Neural progenitor cell (in vitro differentiated cells): ENCODE data around the gene TMPRSS6. TPM values are rescaled to one million over a fixed set of nuclear protein-coding genes. Genes with fewer than 3 reads are reported as not detected.
"Not testable (repeated sequence)": the region's sequence is repeated elsewhere in the genome, so short reads cannot be mapped to it uniquely, and the experiment has no call there.

Source experiments
- DNase-seq: peaks from one replicate; pipeline ENCODE4 v3.0.0-alpha.2; 2016; ENCODE audit warnings: low spot score
- H2AFZ ChIP-seq: fragments of 200-600 bp; sonication (generic); replicated peaks from 2 replicates; pipeline ENCODE4 v1.6.1; 2016; ENCODE audit warnings: antibody characterized with exemption
- H3F3A ChIP-seq: fragments of 200-600 bp; sonication (generic); 2 replicates; pipeline ENCODE4 v1.6.1; 2016; ENCODE audit warnings: antibody characterized with exemption, low read depth
- H3K27ac ChIP-seq: fragments of 200-600 bp; sonication (generic); 2 replicates; pipeline ENCODE4 v1.5.1; 2016; ENCODE audit warnings: mild to moderate bottlenecking
- H3K27me3 ChIP-seq: fragments of 200-600 bp; sonication (generic); 2 replicates; pipeline ENCODE4 v1.6.1; 2016; ENCODE audit warnings: mild to moderate bottlenecking, moderate library complexity
- H3K36me3 ChIP-seq: fragments of 200-600 bp; sonication (generic); 2 replicates; pipeline ENCODE4 v1.5.1; 2016
- H3K4me1 ChIP-seq: fragments of 200-600 bp; sonication (generic); 2 replicates; pipeline ENCODE4 v1.6.1; 2016; ENCODE audit warnings: mixed run types
- H3K4me2 ChIP-seq: fragments of 200-600 bp; sonication (generic); 2 replicates; pipeline ENCODE4 v1.6.1; 2016
- H3K4me3 ChIP-seq: fragments of 200-600 bp; sonication (generic); 2 replicates; pipeline ENCODE4 v1.5.1; 2016
- H3K79me2 ChIP-seq: fragments of 200-600 bp; sonication (generic); 2 replicates; pipeline ENCODE4 v1.6.1; 2016; ENCODE audit warnings: low read depth
- H3K9ac ChIP-seq: fragments of 200-600 bp; sonication (generic); 2 replicates; pipeline ENCODE4 v1.6.1; 2016
- H3K9me3 ChIP-seq: fragments of 200-600 bp; sonication (generic); 2 replicates; pipeline ENCODE4 v1.5.1; 2016; ENCODE audit warnings: low read depth
- H4K20me1 ChIP-seq: fragments of 200-600 bp; sonication (generic); 2 replicates; pipeline ENCODE4 v1.6.1; 2016; ENCODE audit warnings: low read depth
- H3K27ac Mint-ChIP-seq: 3 replicates; pipeline ENCODE4 v1.8.0; 2021; ENCODE audit warnings: mixed read lengths
- H3K27me3 Mint-ChIP-seq: 2 replicates; pipeline ENCODE4 v1.8.0; 2022; ENCODE audit warnings: low read depth, mild to moderate bottlenecking, inconsistent platforms, moderate library complexity, mixed read lengths; ENCODE audit not compliant: insufficient read depth
- H3K36me3 Mint-ChIP-seq: 3 replicates; pipeline ENCODE4 v1.8.0; 2021; ENCODE audit warnings: mixed read lengths
- H3K4me1 Mint-ChIP-seq: 3 replicates; pipeline ENCODE4 v1.8.0; 2021; ENCODE audit warnings: mixed read lengths
- H3K4me3 Mint-ChIP-seq: 3 replicates; pipeline ENCODE4 v1.8.0; 2021; ENCODE audit warnings: mild to moderate bottlenecking, moderate library complexity, mixed read lengths
- H3K9me3 Mint-ChIP-seq: 3 replicates; pipeline ENCODE4 v1.8.0; 2020; ENCODE audit warnings: mixed read lengths
- CTCF ChIP-seq: fragments of 200-600 bp; sonication (generic); IDR thresholded peaks from 2 replicates; pipeline ENCODE4 v1.5.1; 2017; ENCODE audit warnings: antibody characterized with exemption, mild to moderate bottlenecking
- EZH2 ChIP-seq: fragments of 200-600 bp; sonication (generic); IDR thresholded peaks from 2 replicates; pipeline ENCODE4 v1.6.1; 2017; ENCODE audit warnings: antibody characterized with exemption, mild to moderate bottlenecking, moderate library complexity
- EZH2phosphoT487 ChIP-seq: fragments of 200-600 bp; sonication (generic); IDR thresholded peaks from 2 replicates; pipeline ENCODE4 v1.6.1; 2017; ENCODE audit warnings: antibody characterized with exemption
- total RNA-seq: library from RNA; depleted of rRNA; stranded (reverse); fragments of >200 nt; gene quantifications from 2 replicates; pipeline ENCODE4 v1.2.3, GENCODE V29; 2015; ENCODE audit warnings: low replicate concordance

Gene TMPRSS6
- total RNA-seq, 1 donor from 2014 or later: not detected

DNA sequence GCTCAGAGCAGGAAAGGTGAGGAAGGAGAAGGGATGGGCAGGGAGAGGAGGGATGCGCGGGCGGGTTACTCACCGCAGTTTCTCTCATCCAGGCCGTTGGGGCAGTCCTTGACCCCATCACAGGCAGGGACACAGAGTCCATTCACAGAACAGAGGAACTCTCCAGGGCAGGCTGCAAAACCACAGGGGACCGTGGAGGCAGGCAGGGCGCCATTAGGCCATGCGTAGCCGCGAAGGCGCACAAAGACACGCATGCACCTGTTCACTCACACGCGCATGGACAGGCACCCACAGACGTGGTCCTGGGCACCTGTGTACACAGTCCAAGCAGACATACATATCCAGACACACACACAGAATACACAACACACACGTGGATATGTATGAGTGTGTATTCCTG, 35.0 kb downstream of the TMPRSS6 start:
- Histone ChIP-seq H3K9me3 (no peaks in the 10 kb centered on the region), H3K4me1 (no peaks in the 10 kb centered on the region), H3K36me3 (no peaks in the 10 kb centered on the region), H3K27ac (no peak overlapping the region), H3K27me3 (peaks cover 79% of the 10 kb centered on the region), H2AFZ (no peak overlapping the region), H4K20me1 (no peaks in the 10 kb centered on the region), H3F3A (no peaks in the 10 kb centered on the region), H3K4me3 (no peak overlapping the region), H3K79me2 (no peaks in the 10 kb centered on the region), H3K9ac (no peak overlapping the region), H3K4me2 (no peak overlapping the region)
- Mint-ChIP-seq H3K27ac (no peak overlapping the region), H3K9me3 (no peaks in the 10 kb centered on the region), H3K4me3 (no peak overlapping the region), H3K4me1 (peaks cover 3% of the 10 kb centered on the region), H3K36me3 (no peaks in the 10 kb centered on the region), H3K27me3 (peaks cover 27% of the 10 kb centered on the region)
- TF ChIP-seq CTCF (no peak), EZH2 (no peak), EZH2phosphoT487 (no peak)
- no peak for DNase-seq

GRCh38 chr22:37072673-37073072, 36.8 kb downstream of the TMPRSS6 start:
- Histone ChIP-seq H3K4me3 (no peak overlapping the region), H3F3A (no peaks in the 10 kb centered on the region), H3K9me3 (no peaks in the 10 kb centered on the region), H3K27me3 (peaks cover 92% of the 10 kb centered on the region), H2AFZ (no peak overlapping the region), H3K9ac (no peak overlapping the region), H3K79me2 (no peaks in the 10 kb centered on the region), H3K27ac (no peak overlapping the region), H3K4me1 (no peaks in the 10 kb centered on the region), H3K4me2 (no peak overlapping the region), H4K20me1 (peaks cover 3% of the 10 kb centered on the region), H3K36me3 (no peaks in the 10 kb centered on the region)
- Mint-ChIP-seq H3K36me3 (no peaks in the 10 kb centered on the region), H3K9me3 (no peaks in the 10 kb centered on the region), H3K27ac (no peak overlapping the region), H3K4me3 (no peak overlapping the region), H3K27me3 (peaks cover 31% of the 10 kb centered on the region), H3K4me1 (no peaks in the 10 kb centered on the region)
- TF ChIP-seq EZH2phosphoT487 (no peak), EZH2 (no peak), CTCF (no peak)
- no peak for DNase-seq

- peaks cover 27% of the 10 kb centered on the region for H3K27me3 Mint-ChIP-seq
Measured at GRCh38 chr22:37071850-37072592, 37.5 kb downstream of the TMPRSS6 start.

DNA sequence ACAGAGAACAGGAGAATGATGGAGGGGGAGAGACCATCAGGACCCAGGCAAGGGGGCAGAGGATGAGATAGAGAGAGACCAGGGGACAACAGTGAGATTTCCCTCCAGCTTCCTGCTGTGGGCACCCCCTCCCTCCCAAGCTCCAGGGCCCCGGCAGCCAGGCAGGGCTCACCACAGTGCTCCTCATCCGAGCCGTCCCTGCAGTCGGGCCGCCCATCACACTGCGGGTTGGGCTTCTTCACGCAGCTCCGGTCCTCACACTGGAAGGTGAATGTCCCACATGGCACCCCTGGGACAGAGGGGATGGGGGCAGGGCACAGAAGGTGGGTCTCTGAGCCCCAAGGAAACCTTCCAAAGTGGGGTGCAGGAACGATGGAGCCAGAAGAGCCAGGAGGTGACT, 38.8 kb downstream of the TMPRSS6 start:
- no peak for DNase-seq
- Mint-ChIP-seq H3K4me3 (no peak overlapping the region), H3K9me3 (no peaks in the 10 kb centered on the region), H3K27me3 (peaks cover 23% of the 10 kb centered on the region), H3K4me1 (no peaks in the 10 kb centered on the region), H3K27ac (no peak overlapping the region), H3K36me3 (no peaks in the 10 kb centered on the region)
- Histone ChIP-seq H3K36me3 (no peaks in the 10 kb centered on the region), H3K79me2 (no peaks in the 10 kb centered on the region), H3K27ac (no peak overlapping the region), H3K27me3 (peaks cover 86% of the 10 kb centered on the region), H3F3A (no peaks in the 10 kb centered on the region), H2AFZ (no peak overlapping the region), H3K4me3 (no peak overlapping the region), H4K20me1 (peaks cover 3% of the 10 kb centered on the region), H3K9me3 (no peaks in the 10 kb centered on the region), H3K9ac (no peak overlapping the region), H3K4me2 (no peak overlapping the region), H3K4me1 (no peaks in the 10 kb centered on the region)
- TF ChIP-seq EZH2 (no peak), EZH2phosphoT487 (no peak), CTCF (no peak)

More at GRCh38 chr22:37071850-37072592, 37.5 kb downstream of the TMPRSS6 start:
- not testable (repeated sequence) for H3K4me3 Mint-ChIP-seq, H3K4me1 Mint-ChIP-seq, DNase-seq, H3K4me3 ChIP-seq, H2AFZ ChIP-seq, H3F3A ChIP-seq, H4K20me1 ChIP-seq, H3K79me2 ChIP-seq, H3K36me3 Mint-ChIP-seq, H3K4me1 ChIP-seq, H3K9me3 ChIP-seq, H3K9me3 Mint-ChIP-seq, H3K9ac ChIP-seq, H3K27ac ChIP-seq, H3K4me2 ChIP-seq, H3K36me3 ChIP-seq, H3K27ac Mint-ChIP-seq
- peaks cover 91% of the 10 kb centered on the region for H3K27me3 ChIP-seq
